GM18909 (cell line): ENCODE data around the gene GRAMD1C.

Source experiments
- ATAC-seq: cut with Tn5 transposase; IDR thresholded peaks from one replicate; pipeline ENCODE4 v1.9.1; 2021; ENCODE audit warnings: mild to moderate bottlenecking; ENCODE audit not compliant: unreplicated experiment, poor library complexity

The GRAMD1C gene

DNA sequence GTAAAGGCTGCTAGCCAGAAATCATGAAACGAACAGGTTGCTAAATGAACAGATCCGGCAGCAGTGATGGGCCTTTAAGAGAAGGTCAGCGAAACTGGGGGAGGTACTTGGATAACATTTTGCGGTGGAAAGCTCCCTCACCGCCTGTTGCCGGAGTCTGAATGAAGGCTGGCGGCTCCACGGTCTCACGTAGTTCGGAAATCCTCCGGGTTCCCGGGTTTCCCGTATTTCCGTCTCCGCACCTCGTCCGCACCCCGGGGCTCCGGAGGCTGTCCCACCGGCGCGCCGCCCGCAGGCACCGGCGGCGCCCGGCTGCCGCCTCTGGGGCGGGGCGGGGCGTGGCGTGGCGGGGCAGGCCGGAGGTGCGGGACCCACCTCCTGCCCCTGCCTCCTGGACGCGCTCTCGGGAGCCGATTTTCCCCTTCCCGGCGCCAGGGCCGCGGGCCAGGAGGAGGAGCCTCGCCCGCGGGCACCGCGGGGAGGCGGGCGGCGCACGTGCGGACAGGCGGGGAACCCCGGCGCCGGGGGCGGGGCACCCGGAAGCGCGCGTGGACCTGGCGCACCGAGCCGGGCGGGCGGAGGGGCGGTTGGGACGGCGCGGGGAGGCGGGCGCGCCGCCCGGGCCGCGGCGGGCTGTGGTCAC is 108.9 kb downstream of the GRAMD1C start, which contains the start of gene ZDHHC23:
ZDHHC23 (plus strand) TSS at position 642 of the 643 bp plus-strand sequence. CDS start 790 bp downstream, outside the sequence.
- peak; percentile 81 for ATAC-seq

DNA sequence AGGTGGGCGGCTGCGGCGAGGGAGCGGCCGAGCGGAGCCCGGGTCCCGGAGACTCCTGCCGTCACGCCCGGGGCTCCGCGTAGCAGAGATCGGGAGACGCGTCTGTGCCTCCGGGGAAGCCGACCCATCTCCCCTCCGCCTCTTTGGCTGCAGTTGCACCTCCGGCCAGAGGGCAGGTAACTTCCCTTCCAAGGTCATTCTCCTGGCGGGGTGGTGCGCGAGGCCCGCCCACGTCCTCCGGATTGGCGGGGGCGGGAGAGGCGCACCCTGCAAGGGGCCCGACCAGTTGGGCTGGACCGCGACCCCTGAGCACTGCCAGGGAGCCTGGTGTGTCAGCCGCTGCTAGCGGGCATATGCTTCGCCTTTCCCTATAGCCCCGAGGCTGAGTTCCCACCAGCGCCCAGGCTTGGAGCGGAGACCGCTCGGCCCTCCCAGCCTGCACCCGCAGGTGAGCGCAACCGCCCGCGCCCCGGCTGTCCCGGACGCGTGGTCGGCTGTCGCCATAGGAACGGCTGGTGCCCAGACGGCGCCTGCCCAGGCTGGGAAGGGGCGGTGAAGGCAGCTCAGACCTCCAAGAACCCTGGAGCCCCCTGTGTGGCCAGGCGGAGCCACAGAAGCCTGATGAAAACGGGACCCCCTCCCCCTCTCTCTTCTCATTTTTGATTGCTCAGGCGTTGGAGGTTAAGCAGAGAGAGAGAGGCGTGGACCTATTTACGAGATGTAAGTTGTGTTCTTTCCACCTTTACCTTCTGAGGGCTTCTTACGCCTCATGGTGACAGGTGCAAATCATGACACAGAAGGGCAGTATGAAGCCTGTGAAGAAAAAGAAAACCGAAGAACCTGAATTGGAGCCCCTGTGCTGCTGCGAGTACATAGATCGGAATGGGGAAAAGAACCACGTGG is 109.7 kb downstream of the GRAMD1C start:
- peak; percentile 55 for ATAC-seq

DNA sequence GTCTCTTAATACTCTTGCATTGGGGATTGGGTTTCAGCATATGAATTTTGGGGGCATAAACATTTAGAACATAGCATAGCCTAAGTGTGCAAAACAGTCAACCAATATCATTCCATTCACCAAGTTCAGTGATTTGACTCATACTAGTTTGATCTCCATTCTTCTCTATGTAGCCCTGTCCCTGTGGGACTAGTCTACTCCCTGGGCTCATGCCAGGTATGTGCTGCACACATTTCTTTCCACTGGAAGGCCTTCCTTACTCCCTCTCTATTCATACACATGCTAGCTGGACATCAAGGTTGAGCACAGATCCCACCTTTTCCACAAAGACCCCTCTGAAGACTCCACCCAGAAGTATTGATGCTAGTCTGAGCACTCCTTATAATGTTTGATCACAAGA is 114.3 kb downstream of the GRAMD1C start:
- ATAC-seq: no peak

DNA sequence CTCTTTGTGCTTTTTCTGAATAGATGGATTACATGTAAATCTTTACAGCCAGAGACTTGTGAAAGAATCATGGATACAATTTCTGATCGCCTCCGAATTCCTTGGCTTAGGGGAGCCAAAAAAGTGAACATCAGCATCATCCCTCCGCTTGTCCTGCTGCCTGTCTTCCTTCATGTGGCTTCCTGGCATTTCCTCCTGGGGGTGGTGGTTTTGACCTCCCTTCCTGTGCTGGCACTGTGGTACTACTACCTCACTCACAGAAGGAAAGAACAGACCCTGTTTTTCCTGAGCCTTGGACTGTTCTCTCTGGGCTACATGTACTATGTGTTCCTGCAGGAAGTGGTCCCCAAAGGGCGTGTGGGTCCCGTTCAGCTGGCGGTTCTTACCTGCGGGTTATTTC is 115.1 kb downstream of the GRAMD1C start:
- no peak for ATAC-seq

DNA sequence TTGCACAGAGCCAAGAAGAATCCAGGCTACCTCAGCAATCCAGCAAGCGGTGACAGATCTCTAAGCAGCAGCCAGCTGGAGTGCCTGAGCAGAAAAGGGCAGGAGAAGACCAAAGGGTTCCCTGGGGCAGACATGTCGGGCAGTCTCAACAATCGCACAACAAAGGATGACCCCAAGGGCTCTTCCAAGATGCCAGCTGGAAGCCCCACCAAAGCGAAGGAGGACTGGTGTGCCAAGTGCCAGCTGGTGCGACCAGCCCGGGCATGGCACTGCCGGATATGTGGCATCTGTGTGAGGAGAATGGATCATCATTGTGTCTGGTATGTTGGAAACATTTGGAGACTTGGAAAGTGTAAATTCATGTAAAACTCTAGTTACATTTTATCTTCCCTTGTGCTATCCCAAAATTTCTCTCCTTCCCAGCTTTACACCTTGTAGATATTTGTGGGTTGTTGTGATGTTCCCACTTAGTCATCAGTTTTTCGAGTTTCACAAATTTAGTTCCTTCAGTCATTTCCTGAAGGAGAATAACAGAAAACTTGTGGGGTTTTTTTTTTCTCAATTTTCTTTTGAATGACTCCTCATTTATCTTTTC is 115.6 kb downstream of the GRAMD1C start:
- no peak for ATAC-seq

DNA sequence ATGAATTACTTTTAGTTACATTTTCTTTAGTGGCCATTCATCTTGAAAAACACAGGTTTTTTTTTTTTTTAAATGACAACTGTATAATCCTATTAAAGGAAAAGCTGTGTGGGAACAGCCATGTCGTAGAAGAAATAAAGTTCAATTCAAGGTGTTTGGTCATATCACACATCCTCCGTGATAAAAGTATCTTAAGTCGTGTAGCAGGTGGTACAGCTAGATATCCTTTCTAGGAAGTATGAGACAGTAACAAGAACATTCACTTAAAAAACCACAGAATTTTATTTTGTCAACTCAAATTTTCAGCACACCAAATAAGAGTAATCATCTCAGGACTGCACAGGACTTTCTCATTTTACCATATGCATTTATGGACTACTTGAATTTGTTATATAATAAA is 125.3 kb downstream of the GRAMD1C start:
- ATAC-seq: no peak

DNA sequence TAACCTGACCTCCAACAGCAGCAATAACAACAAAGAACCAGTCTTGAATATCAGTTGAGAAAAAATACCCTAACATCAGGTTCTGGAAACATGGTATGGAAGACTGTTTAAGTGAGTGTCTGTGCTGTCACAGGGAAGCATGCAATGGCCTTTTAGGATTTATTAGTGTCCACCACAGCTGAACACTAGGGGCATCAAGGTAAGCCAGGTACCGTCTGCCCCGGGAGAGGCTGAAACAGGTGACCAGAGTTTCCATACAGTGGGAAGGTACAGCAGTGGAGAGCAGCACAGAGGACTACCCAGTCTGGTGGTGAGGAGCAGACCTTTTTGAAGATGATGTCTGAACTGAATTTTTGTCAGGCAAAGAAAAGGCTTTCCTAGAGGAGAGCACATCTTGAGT is 127.6 kb downstream of the GRAMD1C start:
- ATAC-seq: no peak

DNA sequence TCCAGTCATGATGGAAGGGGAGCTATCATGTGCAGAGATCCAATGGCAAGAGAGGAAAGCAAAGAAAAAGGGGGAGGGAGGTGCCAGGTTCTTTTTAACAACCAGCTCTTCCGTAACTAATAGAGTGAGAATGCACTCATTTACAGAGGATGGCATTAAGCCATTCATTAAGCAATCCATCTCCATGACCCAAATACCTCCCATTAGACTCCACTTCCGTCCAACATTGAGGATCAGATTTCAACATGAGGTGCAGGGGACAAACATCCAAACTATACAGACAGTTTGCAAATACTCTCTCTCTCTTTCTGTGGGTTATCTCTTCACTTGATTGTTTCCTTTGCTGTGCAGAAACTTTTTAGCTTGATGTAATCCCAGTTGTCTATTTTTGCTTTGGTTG is 130.4 kb downstream of the GRAMD1C start:
- ATAC-seq: no peak

DNA sequence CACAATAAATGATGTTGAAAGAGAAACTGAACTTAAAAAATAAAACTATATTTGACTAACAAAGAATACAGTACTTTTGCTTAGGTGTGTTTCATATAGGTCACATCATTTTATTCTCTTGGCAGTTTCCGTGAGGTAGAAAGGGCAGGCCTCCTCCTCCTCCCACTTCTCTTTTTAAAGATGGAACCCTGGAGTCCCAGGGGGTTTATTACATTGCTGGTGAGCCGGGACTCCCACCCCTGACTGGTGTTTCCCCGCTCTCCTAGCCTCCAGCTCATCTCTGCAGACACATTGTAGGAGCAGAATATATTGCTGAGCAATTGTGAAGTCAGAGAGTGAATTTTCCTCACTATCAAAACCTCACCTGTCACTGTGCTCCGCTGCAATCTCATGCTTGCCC is 139.2 kb downstream of the GRAMD1C start:
- no peak for ATAC-seq

DNA sequence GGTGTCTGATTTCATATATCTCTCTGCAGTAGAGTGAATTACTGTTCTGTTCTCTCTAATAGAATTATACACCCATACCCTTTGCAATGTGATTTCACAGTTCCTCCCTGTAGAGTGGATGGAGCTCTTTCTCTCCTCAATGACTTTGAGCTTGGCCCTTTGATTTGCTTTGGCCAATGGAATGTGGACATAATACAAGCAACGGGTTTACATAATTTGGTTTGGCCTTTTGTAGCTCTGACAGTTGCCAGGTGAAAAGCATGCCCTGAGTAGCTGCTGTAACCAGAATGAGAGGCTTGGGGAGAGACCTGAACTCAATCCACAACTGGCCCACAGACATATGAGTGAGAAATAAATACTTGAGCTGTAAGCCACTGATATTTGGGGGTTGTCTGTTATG is 141.3 kb downstream of the GRAMD1C start:
- no peak for ATAC-seq

DNA sequence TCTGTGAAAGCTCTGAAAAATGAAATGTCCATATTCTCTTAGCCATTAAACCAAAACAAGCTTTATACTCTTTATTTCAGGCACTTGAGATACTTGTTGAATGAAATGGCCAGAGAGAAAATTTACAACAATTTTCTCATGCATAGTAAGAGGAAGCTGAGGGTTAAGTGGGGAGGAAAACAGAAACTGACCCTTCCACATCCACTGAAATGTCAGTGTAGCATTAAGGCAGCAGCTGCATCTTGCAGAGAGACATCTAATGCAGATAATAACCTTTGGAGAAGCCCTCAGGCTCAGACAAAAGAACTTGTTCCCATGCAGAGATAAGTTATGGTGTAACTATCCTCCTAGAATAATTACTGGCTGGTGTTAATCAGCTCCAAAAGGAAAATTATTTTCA is 143.2 kb downstream of the GRAMD1C start:
- no peak for ATAC-seq

DNA sequence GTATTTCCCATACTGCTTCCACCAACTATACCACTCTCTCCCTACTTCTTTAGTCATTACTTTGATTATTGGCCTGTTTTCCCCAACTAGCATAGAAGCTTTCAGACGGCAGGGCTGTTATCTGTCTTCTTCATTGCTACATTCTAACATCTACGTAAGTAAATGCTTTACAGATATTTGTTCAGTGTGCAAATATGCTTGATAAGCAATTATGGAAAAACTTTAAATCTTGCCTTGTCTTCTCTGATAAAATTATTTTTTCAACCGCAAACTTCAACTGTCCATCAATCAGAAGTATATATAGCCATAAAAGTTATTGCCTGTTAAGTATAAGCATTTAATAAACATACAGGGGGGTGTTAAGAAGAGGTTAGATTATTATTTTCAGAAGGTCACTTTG is 145.0 kb downstream of the GRAMD1C start:
- ATAC-seq: no peak

DNA sequence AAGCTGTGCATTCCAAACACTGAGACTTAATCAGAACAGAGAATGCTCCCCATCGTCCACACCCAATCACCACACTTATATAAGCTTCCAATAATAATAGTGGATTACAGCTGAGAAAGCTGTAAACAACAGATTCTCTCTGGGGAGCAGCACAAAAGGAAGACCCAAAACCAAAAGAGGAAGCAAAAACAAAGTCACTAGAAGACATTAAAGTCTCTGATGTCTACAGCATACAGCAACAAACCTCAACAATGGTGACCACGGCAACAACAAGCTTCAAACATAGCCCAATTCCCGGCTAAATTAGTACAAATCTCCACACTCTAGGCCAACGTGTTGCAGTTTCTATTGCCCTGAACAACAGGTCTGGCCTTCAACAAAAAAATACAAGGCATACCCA is 147.0 kb downstream of the GRAMD1C start:
- peak; percentile 72 for ATAC-seq
